Stromal cell of bone marrow (primary cell): ENCODE measurements around the gene HELB.
"Not testable (repeated sequence)": the region's sequence is repeated elsewhere in the genome, so short reads cannot be mapped to it uniquely, and the experiment has no call there.

Source experiments
- DNase-seq: peaks from one replicate; pipeline ENCODE4 v3.0.0-alpha.2; 2012; ENCODE audit warnings: low read depth

Gene HELB

GRCh38 chr12:66303316-66303804 lies 1.1 kb downstream of the HELB start:
- not testable (repeated sequence) for DNase-seq

GRCh38 chr12:66304296-66304900 lies 2.1 kb downstream of the HELB start:
- no peak for DNase-seq

GRCh38 chr12:66309606-66310005 lies 7.3 kb downstream of the HELB start:
- DNase-seq: no peak

GRCh38 chr12:66312189-66312588 lies 9.9 kb downstream of the HELB start:
- no peak for DNase-seq

- DNase-seq: no peak
Observed at GRCh38 chr12:66314278-66314677, 12.0 kb downstream of the HELB start.

GRCh38 chr12:66319266-66319954 lies 17.1 kb downstream of the HELB start:
- DNase-seq: no peak

- DNase-seq: no peak
Observed at GRCh38 chr12:66320996-66321395, 18.7 kb downstream of the HELB start.

- DNase-seq: no peak
Observed at GRCh38 chr12:66321435-66321834, 19.1 kb downstream of the HELB start.

GRCh38 chr12:66323017-66323416 lies 20.7 kb downstream of the HELB start:
- DNase-seq: no peak

- DNase-seq: peak; percentile 46
Observed at GRCh38 chr12:66329941-66330340, 27.6 kb downstream of the HELB start.

- no peak for DNase-seq
Observed at GRCh38 chr12:66331016-66331415, 28.7 kb downstream of the HELB start.

GRCh38 chr12:66331814-66332213 lies 29.5 kb downstream of the HELB start:
- no peak for DNase-seq

- DNase-seq: no peak
Observed at GRCh38 chr12:66335746-66336145, 33.5 kb downstream of the HELB start.

- no peak for DNase-seq
Observed at GRCh38 chr12:66337381-66338010, 35.2 kb downstream of the HELB start.

- no peak for DNase-seq
Observed at GRCh38 chr12:66340131-66340530, 37.8 kb downstream of the HELB start.

- DNase-seq: no peak
Observed at GRCh38 chr12:66341126-66341525, 38.8 kb downstream of the HELB start.

- no peak for DNase-seq
Observed at GRCh38 chr12:66345212-66345611, 42.9 kb downstream of the HELB start.

GRCh38 chr12:66345956-66346355 lies 43.7 kb downstream of the HELB start:
- DNase-seq: no peak

GRCh38 chr12:66351301-66351700 lies 49.0 kb downstream of the HELB start:
- no peak for DNase-seq

GRCh38 chr12:66352197-66352596 lies 49.9 kb downstream of the HELB start:
- no peak for DNase-seq

- DNase-seq: no peak
Observed at GRCh38 chr12:66352899-66353298, 50.6 kb downstream of the HELB start.

GRCh38 chr12:66354291-66354690 lies 52.0 kb downstream of the HELB start:
- DNase-seq: no peak

- no peak for DNase-seq
Observed at GRCh38 chr12:66359300-66359699, 57.0 kb downstream of the HELB start.
